ENCODE measurements around the gene MUC21.

GRCh38 chr6:31008165-31008564 is 24.6 kb downstream of the MUC21 start:
- TF ChIP-seq BRCA1 (IDR thresholded peaks at IDR 0.05; ENCODE audit: low read depth, low read length) = no peak
- TF ChIP-seq, protein P1, sequence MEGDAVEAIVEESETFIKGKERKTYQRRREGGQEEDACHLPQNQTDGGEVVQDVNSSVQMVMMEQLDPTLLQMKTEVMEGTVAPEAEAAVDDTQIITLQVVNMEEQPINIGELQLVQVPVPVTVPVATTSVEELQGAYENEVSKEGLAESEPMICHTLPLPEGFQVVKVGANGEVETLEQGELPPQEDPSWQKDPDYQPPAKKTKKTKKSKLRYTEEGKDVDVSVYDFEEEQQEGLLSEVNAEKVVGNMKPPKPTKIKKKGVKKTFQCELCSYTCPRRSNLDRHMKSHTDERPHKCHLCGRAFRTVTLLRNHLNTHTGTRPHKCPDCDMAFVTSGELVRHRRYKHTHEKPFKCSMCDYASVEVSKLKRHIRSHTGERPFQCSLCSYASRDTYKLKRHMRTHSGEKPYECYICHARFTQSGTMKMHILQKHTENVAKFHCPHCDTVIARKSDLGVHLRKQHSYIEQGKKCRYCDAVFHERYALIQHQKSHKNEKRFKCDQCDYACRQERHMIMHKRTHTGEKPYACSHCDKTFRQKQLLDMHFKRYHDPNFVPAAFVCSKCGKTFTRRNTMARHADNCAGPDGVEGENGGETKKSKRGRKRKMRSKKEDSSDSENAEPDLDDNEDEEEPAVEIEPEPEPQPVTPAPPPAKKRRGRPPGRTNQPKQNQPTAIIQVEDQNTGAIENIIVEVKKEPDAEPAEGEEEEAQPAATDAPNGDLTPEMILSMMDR (IDR thresholded peaks at IDR 0.05; ENCODE audit: control extremely low read depth in 1 of 3, insufficient read depth in 1 of 3, low read depth in 1 of 3, low read length in 3 of 3) = peak; percentile 26 to 36 (median 29); a peak in 3 of 4 replicates
- no peak for TF ChIP-seq SP1 (IDR thresholded peaks at IDR 0.05; ENCODE audit: low read depth, low read length)
